SKM-1 (cell line): Measurements from ENCODE around the gene MAOA.

Experiments
- DNase-seq: peaks from one replicate; lab custom pipeline; 2025; ENCODE audit not compliant: unreplicated experiment; lab: John Stamatoyannopoulos, UW

Gene MAOA

DNA sequence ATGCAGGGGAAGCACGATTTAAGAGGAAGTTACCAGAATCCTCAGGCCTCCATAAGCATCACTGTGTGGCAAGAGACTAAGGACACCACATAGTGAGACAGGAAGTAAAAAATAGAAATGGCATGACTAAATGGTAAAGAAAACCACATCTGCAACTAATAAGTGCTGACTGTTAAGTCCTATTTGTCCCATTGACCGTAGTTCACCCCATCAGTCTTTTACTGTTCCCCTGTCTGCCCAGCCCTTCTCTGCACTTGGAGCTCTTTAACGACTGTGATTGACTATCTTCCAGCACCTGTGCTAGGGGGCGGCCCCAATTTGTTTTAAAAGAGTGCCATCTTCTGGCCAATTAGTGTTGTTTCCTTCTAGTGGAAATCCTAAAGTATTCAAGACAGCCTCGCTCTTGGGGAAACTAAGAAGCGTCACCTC lies 94.2 kb downstream of the MAOA start:
- peak; percentile 71 for DNase-seq

GRCh38 chrX:43753637-43754036 lies 97.5 kb downstream of the MAOA start:
- no peak for DNase-seq

- DNase-seq = no peak
Observed at GRCh38 chrX:43756076-43756475, 100.0 kb downstream of the MAOA start.

GRCh38 chrX:43758044-43758443 lies 101.9 kb downstream of the MAOA start:
- DNase-seq = no peak

DNA sequence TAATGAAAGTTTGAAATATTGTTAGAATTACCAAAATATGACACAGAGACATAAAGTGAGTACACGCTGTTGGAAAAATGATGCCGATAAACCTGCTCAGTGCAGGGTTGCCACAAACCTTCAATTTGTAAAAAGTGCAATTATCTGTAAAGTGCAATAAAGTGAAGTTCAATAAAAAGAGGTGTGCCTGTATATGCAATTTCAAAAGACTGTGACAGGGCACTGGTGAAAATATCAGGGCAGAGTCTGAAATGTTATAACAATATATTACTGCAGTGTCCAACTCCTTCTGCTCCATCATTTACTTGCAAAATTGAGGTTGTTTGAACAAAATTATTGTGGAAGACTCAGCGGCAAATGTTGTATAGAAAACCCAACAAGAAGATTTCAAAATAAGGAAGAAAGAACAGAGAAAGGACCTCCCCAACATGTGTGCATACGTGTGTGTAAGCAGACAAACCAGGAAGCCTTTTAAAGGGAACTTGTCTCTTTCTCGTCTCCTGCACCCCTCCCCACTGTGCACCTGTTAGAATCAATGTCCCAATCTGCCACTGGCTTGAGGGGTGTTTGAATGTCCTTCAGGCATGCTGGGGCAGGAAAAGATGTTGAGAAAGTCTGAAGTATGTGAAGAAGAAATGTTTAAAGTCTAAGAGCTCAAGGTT lies 130.0 kb downstream of the MAOA start:
- no peak for DNase-seq
